B cell (primary cell): ENCODE data around the gene TFAP2E. TPM values are rescaled to one million over a fixed set of nuclear protein-coding genes. Genes with fewer than 3 reads are reported as not detected.

Experiments used
- ATAC-seq: fragments of 200-7000 bp; cut with Tn5 transposase; one replicate; pipeline ENCODE4 v1.10.0; 2021; ENCODE audit warnings: low read depth, mild to moderate bottlenecking, moderate number of reproducible peaks, moderate library complexity
- CTCF ChIA-PET: fragments of 350-600 bp; sonication (Branson Sonifier 250); formaldehyde crosslinking; loops from one replicate; lab custom pipeline; 2021; ENCODE audit warnings: antibody characterized with exemption, inconsistent platforms; lab: Charles Lee
- POLR2A ChIA-PET: fragments of 350-600 bp; sonication (Branson Sonifier 250); formaldehyde crosslinking; loops from one replicate; lab custom pipeline; 2021; ENCODE audit warnings: antibody characterized with exemption; lab: Charles Lee
- DNase-seq: peaks from one replicate; pipeline ENCODE4 v3.0.0; 2013
- H2AFZ ChIP-seq: 2 replicates; pipeline ENCODE4 v1.6.1; 2012; ENCODE audit warnings: mild to moderate bottlenecking, low read depth, low read length; ENCODE audit not compliant: insufficient read depth, poor library complexity, severe bottlenecking
- H3K27ac ChIP-seq, 2 donors: 1 replicate in 1 of 2; 2 replicates in 1 of 2; pipeline ENCODE4 v1.5.1; 2012 to 2013; ENCODE audit warnings: low read length in 2 of 2, mild to moderate bottlenecking in 2 of 2, moderate library complexity in 1 of 2
- H3K27me3 ChIP-seq, 4 experiments: fragments of 200-600 bp in 1 of 4; sonication (generic) in 1 of 4; replicated peaks in 1 of 4; 1 replicate in 2 of 4; 2 replicates in 2 of 4; pipeline versions ENCODE4 v1.6.1 to v1.7.0; 2013 to 2016; ENCODE audit warnings: low read length in 3 of 4, mild to moderate bottlenecking in 2 of 4, mixed read lengths in 1 of 4, moderate library complexity in 1 of 4; ENCODE audit not compliant: insufficient read depth in 4 of 4, control insufficient read depth in 3 of 4; ENCODE audit errors: control extremely low read depth in 1 of 4
- H3K36me3 ChIP-seq, 2 experiments: replicated peaks in 1 of 2; 1 replicate in 1 of 2; 2 replicates in 1 of 2; pipeline versions ENCODE4 v1.6.1 to v1.7.1; 2013; ENCODE audit warnings: low read length in 1 of 2; ENCODE audit not compliant: insufficient read depth in 2 of 2, control insufficient read depth in 1 of 2; ENCODE audit errors: control extremely low read depth in 1 of 2, extremely low read depth in 1 of 2
- H3K4me1 ChIP-seq, 2 donors: fragments of 200-600 bp in 1 of 2; sonication (generic) in 1 of 2; 1 replicate in 1 of 2; 2 replicates in 1 of 2; pipeline versions ENCODE4 v1.5.1 to v1.6.1; 2013 to 2017; ENCODE audit warnings: low read length in 2 of 2; ENCODE audit not compliant: control insufficient read depth in 2 of 2, insufficient read depth in 2 of 2
- H3K4me2 ChIP-seq: replicated peaks from 2 replicates; pipeline ENCODE3; 2012; ENCODE audit warnings: mild to moderate bottlenecking, low read depth, low read length; ENCODE audit not compliant: poor library complexity, severe bottlenecking
- H3K4me3 ChIP-seq, 5 experiments: fragments of 200-600 bp in 1 of 5; sonication (generic) in 1 of 5; 1 replicate in 3 of 5; 2 replicates in 2 of 5; pipeline versions ENCODE4 v1.5.1 to v1.7.0; 2011 to 2016; ENCODE audit warnings: low read length in 4 of 5, mild to moderate bottlenecking in 4 of 5, low read depth in 2 of 5, control low read depth in 1 of 5, moderate library complexity in 1 of 5; ENCODE audit not compliant: insufficient read depth in 1 of 5; ENCODE audit errors: control extremely low read depth in 1 of 5, extremely low read depth in 1 of 5
- H3K79me2 ChIP-seq: fragments of 200-600 bp; sonication (generic); one replicate; pipeline ENCODE4 v1.6.0; 2016; ENCODE audit warnings: low read length; ENCODE audit not compliant: control insufficient read depth, insufficient read depth
- H3K9ac ChIP-seq: fragments of 200-600 bp; sonication (generic); 2 replicates; pipeline ENCODE4 v1.6.1; 2017; ENCODE audit warnings: mild to moderate bottlenecking, low read length, moderate library complexity
- H3K9me3 ChIP-seq, 3 donors: one replicate each; pipeline versions ENCODE4 v1.6.1 to v1.7.1; 2013; ENCODE audit warnings: low read length in 2 of 3; ENCODE audit not compliant: control insufficient read depth in 2 of 3, insufficient read depth in 1 of 3; ENCODE audit errors: control extremely low read depth in 1 of 3
- H4K20me1 ChIP-seq: 2 replicates; pipeline ENCODE4 v1.6.0; 2012; ENCODE audit warnings: mild to moderate bottlenecking, low read length; ENCODE audit not compliant: insufficient read depth, control insufficient read depth, poor library complexity, severe bottlenecking
- H3K27ac Mint-ChIP-seq: one replicate; pipeline ENCODE4 v1.8.0; 2021; ENCODE audit warnings: mixed read lengths
- H3K27me3 Mint-ChIP-seq: one replicate; pipeline ENCODE4 v1.8.0; 2021; ENCODE audit warnings: mixed read lengths
- H3K4me1 Mint-ChIP-seq: one replicate; pipeline ENCODE4 v1.8.0; 2021; ENCODE audit warnings: mixed read lengths
- H3K4me3 Mint-ChIP-seq: one replicate; pipeline ENCODE4 v1.8.0; 2021; ENCODE audit warnings: mixed read lengths
- H3K9me3 Mint-ChIP-seq: one replicate; pipeline ENCODE4 v1.8.0; 2022; ENCODE audit warnings: mixed read lengths; ENCODE audit not compliant: insufficient read depth
- EZH2 ChIP-seq: IDR thresholded peaks from 2 replicates; pipeline ENCODE4 v1.6.1; 2012; ENCODE audit warnings: borderline replicate concordance, low read depth, mild to moderate bottlenecking, moderate library complexity, low read length; ENCODE audit not compliant: insufficient read depth, poor library complexity, severe bottlenecking
- WGBS: methylation state at CpG from one replicate; pipeline ENCODE4 v1.1.5; 2013; ENCODE audit warnings: missing lambda C conversion rate; ENCODE audit not compliant: insufficient coverage; 5-methylcytosine and 5-hydroxymethylcytosine counted together
- intact Hi-C: fragments of 100-400 bp; cut with micrococcal nuclease; formaldehyde crosslinking; loops from one replicate; pipeline ENCODE4 v1.10.0; 2022
- polyA plus RNA-seq: library from polyadenylated mRNA; depleted of rRNA; stranded (reverse); fragments of >200 nt; gene quantifications from 2 replicates; pipeline ENCODE4 v1.2.3, GENCODE V29; 2012
- total RNA-seq, 2 donors: library from RNA; stranded (reverse); fragments of 120-200 nt in 1 of 2; gene quantifications; 1 replicate in 1 of 2; 2 replicates in 1 of 2; pipeline versions ENCODE4 v1.2.3 to v1.2.4, GENCODE V29; 2013 to 2022
- TF ChIP-seq, protein P1 (sequence below): fragments of 200-600 bp; IDR thresholded peaks from one replicate; pipeline ENCODE4 v1.8.0; 2022; ENCODE audit warnings: antibody characterized with exemption, mild to moderate bottlenecking

The TFAP2E gene
- total and polyA plus RNA-seq, 2 donors (not counting 1 experiment from before 2014, with no cell fraction given): 2.3 to 4.5 TPM

DNA sequence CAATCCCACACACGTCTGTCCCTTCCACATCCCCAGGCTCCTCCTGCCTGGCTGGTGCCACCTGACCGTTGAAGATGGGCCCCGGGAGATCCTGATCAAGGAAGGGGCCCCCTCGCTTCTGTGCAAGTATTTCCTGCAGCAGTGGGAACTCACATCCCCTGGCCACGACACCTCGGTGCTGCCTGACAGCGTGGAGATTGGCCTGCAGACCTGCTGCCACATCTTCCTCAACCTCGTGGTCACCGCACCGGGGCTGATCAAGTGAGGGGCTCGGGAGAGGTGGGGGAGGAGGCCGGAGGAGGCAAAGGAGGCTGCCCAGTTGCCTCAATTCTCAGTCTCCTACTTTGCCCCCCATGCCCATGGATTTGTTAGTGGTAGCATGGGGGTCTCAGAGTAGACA is 9.9 kb upstream of the TFAP2E start:
- no peak overlapping the region for H3K4me3 Mint-ChIP-seq
- no peaks in the 10 kb centered on the region for H3K9me3 Mint-ChIP-seq
- peaks cover 7% of the 10 kb centered on the region for H4K20me1 ChIP-seq
- H3K36me3 ChIP-seq: peaks cover 0 to 5% of the 10 kb centered on the region in 2 experiments
- no peaks in the 10 kb centered on the region for H3K27me3 ChIP-seq
- H3K27me3 Mint-ChIP-seq: no peaks in the 10 kb centered on the region
- no peaks in the 10 kb centered on the region for H3K79me2 ChIP-seq
- intact Hi-C loops: no loop called here
- H3K4me1 Mint-ChIP-seq: peaks cover 21% of the 10 kb centered on the region
- ChIA-PET CTCF (interaction anchor here (3.9 kb wide), 1 partner anchor 112 kb away, joined by 30 read pairs; no protein-coding TSS in a partner anchor), POLR2A (interaction anchor here (0.6 kb wide), 1 partner anchor 108 kb away, joined by 3 read pairs; no protein-coding TSS in a partner anchor)
- no peak overlapping the region for H3K27ac Mint-ChIP-seq
- ATAC-seq (no peak), DNase-seq (no peak)
- H3K9me3 ChIP-seq: no peaks in the 10 kb centered on the region
- H3K4me3 ChIP-seq: no peak overlapping the region
- no peak overlapping the region for H3K4me2 ChIP-seq
- WGBS: 33% methylated on average over 12 of the region's 12 CpGs
- no peak for TF ChIP-seq EZH2
- TF ChIP-seq, protein P1, sequence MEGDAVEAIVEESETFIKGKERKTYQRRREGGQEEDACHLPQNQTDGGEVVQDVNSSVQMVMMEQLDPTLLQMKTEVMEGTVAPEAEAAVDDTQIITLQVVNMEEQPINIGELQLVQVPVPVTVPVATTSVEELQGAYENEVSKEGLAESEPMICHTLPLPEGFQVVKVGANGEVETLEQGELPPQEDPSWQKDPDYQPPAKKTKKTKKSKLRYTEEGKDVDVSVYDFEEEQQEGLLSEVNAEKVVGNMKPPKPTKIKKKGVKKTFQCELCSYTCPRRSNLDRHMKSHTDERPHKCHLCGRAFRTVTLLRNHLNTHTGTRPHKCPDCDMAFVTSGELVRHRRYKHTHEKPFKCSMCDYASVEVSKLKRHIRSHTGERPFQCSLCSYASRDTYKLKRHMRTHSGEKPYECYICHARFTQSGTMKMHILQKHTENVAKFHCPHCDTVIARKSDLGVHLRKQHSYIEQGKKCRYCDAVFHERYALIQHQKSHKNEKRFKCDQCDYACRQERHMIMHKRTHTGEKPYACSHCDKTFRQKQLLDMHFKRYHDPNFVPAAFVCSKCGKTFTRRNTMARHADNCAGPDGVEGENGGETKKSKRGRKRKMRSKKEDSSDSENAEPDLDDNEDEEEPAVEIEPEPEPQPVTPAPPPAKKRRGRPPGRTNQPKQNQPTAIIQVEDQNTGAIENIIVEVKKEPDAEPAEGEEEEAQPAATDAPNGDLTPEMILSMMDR: no peak
- no peak overlapping the region for H2AFZ ChIP-seq
- peaks cover 2 to 6% of the 10 kb centered on the region in 2 donors for H3K4me1 ChIP-seq
- H3K27ac ChIP-seq: no peak overlapping the region
- no peak overlapping the region for H3K9ac ChIP-seq

DNA sequence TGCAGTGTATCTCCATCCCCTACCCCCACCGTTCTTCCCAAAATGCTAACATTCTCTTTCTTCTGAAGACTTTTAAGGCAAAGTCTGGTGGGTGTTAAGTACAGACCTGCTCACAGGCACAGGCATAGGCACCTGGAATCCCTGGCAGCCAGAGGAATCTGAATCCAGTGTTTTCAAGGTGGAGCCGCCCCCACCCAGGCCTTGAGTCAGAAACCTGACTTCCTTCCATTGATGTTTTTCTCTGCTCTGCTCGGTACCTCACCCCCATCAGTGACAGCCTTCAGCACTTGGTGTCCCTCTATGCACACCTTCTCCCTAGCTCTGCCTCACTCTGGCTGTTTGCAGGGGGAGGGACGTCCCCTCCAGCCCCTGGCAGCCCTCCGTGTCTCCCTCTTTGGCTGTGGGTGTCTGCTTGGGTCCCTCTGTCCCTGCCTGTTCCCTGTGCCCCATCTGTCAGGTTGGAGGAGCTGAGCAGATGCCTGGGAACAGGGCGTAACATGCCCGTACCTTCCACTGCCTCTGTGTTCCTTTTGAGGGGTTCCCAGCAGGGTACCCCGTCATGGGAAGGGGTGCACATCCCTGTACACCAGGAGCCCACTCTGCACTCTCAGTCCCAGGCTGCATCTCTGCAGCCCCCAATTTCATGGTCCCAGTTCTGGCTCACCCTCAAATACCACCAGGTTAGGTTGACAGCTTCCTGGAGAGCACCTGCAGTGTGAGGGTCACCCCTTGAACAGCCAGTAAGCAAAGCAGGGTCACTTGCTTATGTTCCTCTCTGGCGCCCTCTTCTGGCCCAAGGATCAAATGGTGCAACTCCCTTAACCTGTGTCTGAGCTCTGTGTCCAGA is 8.9 kb upstream of the TFAP2E start:
- peak; percentile 82 for DNase-seq
- peak; percentile 71 for ATAC-seq
- Mint-ChIP-seq H3K27ac (no peak overlapping the region), H3K4me1 (peaks cover 17% of the 10 kb centered on the region), H3K27me3 (no peaks in the 10 kb centered on the region), H3K4me3 (no peak overlapping the region), H3K9me3 (no peaks in the 10 kb centered on the region)
- 83% methylated on average over 8 of the region's 9 CpGs for WGBS
- intact Hi-C loops: loop anchor here (1.0 kb wide), 1 partner anchor 113 kb away; no protein-coding TSS in a partner anchor
- Histone ChIP-seq H3K27me3 (no peaks in the 10 kb centered on the region), H3K4me3 (no peak overlapping the region), H2AFZ (no peak overlapping the region), H4K20me1 (peaks cover 7% of the 10 kb centered on the region), H3K27ac (no peak overlapping the region), H3K9me3 (no peaks in the 10 kb centered on the region), H3K36me3 (peaks cover 0 to 5% of the 10 kb centered on the region in 2 experiments), H3K9ac (no peak overlapping the region), H3K79me2 (no peaks in the 10 kb centered on the region), H3K4me1 (no peaks in the 10 kb centered on the region), H3K4me2 (no peak overlapping the region)
- CTCF ChIA-PET: interaction anchor here (0.8 to 10.5 kb wide), 28 partner anchors 8 to 362 kb away, joined by 3 to 126 read pairs (median 5); partner anchors contain the start of genes C1orf216 and TFAP2E
- POLR2A ChIA-PET: no interaction called here
- TF ChIP-seq EZH2: no peak
- TF ChIP-seq, protein P1: peak; percentile 85
